ENCODE data around the gene PRSS23.
"Not testable (repeated sequence)": the region's sequence is repeated elsewhere in the genome, so short reads cannot be mapped to it uniquely, and the experiment has no call there.

The PRSS23 gene

DNA sequence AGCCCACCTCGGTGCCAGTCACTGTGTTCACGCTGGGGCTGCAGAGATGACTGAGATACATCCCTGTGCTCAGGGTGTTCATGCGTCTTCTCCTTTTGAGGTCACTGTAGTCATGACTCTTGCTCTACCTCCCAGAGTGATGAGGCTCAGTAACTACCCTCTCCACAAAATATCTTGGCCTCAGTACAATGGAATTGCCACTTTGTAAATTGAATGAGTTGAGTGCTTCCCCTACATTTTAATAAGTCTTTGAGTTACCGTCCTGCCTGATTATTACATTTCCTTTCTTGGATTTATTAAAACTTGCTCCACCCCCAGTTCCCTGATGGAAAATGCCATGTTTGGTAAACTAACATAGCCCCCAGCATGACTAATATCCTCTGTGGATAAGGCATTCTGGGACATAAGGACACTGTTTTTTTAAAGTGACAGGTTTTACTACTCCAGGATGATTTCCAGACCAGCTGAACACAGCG lies 15.9 kb downstream of the PRSS23 start:
- DNase-seq = peak; percentile 32

DNA sequence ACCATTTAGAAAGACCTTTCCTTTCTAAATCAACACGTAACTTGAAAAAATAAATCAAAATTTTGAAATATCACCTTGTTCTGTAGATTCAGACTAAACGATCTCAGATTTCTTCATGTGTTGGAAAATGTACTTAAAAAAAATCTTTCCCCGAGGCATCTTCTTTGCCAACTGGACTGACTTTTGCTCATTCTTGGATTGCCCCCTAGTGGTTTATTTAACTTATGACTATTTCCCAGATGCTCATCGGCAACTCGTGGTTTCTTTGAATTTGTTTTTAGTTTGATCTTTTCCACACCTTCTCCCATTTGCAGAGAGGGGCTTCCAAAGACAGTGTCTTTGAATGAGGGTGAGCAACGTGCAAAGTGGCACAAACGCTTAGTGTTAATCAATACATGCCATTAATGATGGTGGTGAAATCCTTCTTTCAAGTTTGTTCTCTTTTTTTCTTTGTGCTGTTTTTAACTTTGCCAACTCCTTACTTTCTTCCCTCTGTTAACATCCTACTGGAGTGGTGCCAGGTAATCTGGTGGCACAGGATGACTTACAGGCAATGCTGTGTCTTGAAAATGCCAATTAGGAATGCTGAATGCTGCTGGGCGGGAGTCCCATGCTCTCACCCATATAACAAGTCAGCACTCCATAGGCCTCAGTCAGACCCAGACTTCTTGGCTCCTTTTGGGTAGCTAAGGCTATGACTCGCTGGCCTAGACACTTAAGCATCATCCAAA lies 18.3 kb downstream of the PRSS23 start:
- peak; percentile 85 for DNase-seq

DNA sequence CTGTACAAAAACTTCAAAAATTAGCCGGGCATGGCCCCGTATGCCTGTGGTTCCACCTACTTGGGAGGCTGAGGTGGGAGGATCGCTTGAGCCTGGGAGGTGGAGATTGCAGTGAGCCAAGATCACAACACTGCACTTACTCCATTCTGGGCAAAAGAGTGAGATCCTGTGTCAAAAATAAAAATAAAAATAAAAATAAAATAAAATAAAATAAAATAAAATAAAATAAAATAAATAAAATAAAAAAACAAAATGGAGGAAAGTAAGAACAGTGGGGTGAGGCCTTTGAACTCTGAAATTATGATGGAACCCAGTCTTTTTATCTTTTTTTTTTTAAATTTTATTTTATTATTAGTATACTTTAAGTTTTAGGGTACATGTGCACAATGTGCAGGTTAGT lies 23.8 kb downstream of the PRSS23 start:
- DNase-seq = not testable (repeated sequence)

GRCh38 chr11:86834376-86834775 lies 34.0 kb downstream of the PRSS23 start:
- not testable (repeated sequence) for DNase-seq

DNA sequence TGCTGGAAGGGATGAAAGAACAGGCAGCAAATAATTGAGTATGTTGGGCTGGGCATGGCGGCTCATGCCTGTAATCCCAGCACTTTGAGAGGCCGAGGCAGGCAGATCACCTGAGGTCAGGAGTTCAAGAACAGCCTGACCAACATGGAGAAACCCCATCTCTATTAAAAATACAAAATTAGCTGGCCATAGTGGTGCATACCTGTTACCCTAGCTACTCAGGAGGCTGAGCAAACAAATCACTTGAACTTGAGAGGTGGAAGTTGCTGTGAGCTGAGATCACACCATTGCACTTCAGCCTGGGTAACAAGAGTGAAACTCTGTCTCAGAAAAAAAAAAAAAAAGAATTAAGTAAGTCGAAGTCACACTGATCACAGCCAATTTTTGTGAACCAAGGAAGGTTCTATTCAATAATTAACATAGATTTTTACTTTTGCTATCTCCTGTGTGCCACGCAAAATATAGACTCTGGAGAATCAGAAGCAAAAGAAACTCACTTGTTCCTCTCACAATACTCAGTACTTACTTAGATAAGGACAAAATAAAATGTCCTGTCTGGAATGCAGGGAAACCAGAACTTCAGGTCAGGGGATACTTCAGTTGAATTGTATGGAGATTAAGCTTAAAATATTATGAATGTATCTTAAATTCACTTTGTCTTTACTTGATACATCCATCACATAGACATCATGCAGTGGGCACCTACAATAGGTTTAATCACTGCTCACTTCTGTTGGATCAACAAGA lies 44.6 kb downstream of the PRSS23 start:
- not testable (repeated sequence) for DNase-seq

GRCh38 chr11:86848132-86848531 lies 47.8 kb downstream of the PRSS23 start:
- no peak for DNase-seq

DNA sequence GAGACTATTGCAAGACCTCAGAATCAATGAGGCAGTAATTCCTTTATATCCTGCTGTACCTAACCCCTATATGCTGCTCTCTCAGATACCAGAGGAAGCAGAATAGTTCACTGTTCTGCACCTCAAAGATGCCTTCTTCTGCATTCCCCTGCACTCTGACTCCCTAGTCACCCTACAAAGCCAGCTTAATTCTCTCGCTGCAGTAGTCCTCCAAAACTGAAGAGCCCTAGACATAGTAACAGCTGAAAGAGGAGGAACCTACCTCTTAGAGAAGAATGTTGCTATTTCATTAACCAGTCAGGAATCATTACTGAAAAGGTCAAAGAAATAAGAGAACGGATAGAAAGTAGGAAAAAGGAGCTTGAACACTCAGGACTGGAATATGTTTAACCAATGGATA lies 49.3 kb downstream of the PRSS23 start:
- DNase-seq = no peak

All from kidney glomerular epithelial cell (primary cell).